HG03520 (cell line): Measurements from ENCODE around the gene CDC37.

Experiments used
- ATAC-seq: cut with Tn5 transposase; IDR thresholded peaks from one replicate; pipeline ENCODE4 v1.9.1; 2021; ENCODE audit warnings: mild to moderate bottlenecking, moderate library complexity; ENCODE audit not compliant: unreplicated experiment

Gene CDC37

GRCh38 chr19:10363789-10364281 lies 39.5 kb downstream of the CDC37 start:
- no peak for ATAC-seq

- no peak for ATAC-seq
These were observed 41.1 kb downstream of the CDC37 start for GRCh38 chr19:10362259-10362658.

GRCh38 chr19:10361569-10362011 lies 41.8 kb downstream of the CDC37 start:
- ATAC-seq, result no peak

GRCh38 chr19:10356431-10356830 lies 46.9 kb downstream of the CDC37 start:
- no peak for ATAC-seq

DNA sequence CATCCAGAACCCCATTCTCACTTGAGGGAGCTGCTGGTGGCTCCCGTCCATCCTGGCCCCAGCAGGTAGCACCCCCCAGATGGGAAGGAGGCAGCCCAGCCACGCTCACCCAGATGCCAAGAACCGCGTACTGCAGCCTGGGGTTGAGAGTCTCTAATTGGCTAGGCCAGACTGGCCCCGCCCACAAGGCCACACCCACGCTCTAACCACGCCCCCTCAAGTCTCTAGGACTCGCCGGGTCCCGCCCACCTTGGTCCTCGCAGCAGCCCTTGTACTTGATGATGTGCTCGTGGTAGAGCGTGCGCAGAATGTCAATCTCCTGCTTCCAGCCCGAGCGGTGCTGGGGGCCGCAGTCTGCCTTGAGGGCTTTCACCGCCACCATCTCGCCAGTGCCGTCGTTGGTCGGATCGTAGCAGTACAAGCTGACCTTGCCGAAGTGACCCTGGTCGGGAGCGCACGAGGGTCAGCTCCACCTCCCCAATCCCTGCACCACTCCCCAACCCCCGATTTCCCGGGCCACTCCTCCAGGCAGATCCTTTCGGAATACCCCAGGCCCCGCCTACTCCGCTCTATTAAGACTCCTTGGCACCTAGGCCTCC lies 49.5 kb downstream of the CDC37 start:
- ATAC-seq, result no peak

DNA sequence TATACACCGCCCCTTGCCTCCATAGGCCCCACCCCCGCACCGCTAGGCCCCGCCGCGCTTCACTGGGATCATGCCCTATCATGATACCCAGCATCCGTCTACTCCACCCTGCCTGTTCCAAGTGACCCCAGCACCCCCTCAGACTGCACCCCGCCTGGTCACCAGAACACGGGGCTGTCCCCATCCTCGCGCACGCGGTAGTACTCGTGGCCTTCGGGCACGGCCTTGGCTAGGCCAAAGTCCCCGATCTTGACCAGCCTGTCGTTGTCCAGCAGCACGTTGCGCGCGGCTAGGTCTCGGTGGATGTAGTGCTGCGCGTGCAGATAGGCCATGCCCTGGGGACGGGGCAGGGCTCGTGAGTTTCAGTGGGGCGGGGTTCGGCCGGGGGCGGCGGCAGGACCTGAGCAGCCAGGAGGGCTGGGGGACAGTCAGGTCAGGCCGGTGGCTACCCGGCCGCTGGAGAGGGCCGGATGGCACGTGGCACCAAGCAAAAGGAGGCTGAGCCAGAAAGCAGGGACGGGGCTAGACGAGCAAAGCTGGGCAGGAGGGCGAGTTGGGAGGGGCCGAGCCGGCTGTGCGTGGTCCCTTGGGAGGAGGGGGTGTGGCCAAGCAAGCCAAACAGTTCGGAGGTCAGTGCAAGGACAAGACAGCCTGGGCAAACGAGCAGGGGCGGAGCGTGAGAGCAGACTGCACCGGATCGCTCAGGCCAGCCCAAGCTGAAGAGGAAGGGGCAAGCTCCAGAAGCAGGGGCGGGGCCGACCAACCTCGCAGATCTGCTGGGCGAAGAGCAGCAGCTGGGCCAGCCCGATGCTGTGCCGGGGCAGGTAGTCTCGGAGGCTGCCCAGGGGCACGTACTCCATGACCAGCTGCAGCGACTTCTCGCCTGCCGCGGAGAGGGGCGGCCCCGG lies 50.3 kb downstream of the CDC37 start:
- no peak for ATAC-seq

DNA sequence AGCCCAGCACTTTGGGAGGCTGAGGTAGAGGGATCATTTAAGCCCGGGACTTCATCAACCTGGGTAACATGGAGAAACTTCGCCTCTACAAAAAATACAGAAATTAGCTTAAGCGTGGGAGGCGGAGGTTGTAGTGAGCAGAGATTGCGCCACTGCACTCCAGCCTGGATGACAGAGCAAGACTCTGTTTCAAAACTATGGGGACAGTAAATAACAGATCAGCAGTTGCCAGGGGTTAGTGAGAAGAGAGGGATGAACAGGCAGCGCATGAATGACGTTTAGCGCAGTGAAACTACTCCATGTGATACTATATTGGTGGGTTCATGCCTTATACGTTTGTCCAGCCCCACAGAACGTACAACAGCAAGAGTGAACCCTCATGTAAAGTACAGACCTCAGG lies 56.8 kb downstream of the CDC37 start:
- no peak for ATAC-seq

GRCh38 chr19:10344780-10345179 lies 58.6 kb downstream of the CDC37 start:
- no peak for ATAC-seq

DNA sequence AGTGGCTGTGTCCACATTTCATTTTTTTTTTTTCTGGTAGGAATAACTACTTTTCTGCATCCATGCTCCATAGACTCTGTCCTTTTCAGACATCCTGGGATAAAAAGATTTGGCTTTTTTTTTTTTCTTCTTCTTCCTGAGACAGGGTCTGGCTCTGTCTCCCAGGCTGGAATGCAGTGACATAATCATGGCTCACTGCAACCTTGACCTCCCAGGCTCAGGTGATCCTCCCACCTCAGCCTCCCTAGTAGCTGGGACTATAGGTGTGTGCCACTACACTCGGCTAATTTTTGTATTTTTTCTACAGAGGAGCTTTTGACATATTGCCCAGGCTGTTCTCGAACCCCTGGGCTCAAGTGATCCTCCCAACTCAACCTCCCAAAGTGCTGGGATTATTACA lies 59.8 kb downstream of the CDC37 start:
- no peak for ATAC-seq
